ENCODE measurements around the gene RELT. TPM values are rescaled to one million over a fixed set of nuclear protein-coding genes. Genes with fewer than 3 reads are reported as not detected.

The RELT gene
- total and polyA plus RNA-seq, 2 of the 13 experiments (the other 11 are each of a cell fraction or from before 2014, with no cell fraction given), result 2.5 to 4.7 TPM

DNA sequence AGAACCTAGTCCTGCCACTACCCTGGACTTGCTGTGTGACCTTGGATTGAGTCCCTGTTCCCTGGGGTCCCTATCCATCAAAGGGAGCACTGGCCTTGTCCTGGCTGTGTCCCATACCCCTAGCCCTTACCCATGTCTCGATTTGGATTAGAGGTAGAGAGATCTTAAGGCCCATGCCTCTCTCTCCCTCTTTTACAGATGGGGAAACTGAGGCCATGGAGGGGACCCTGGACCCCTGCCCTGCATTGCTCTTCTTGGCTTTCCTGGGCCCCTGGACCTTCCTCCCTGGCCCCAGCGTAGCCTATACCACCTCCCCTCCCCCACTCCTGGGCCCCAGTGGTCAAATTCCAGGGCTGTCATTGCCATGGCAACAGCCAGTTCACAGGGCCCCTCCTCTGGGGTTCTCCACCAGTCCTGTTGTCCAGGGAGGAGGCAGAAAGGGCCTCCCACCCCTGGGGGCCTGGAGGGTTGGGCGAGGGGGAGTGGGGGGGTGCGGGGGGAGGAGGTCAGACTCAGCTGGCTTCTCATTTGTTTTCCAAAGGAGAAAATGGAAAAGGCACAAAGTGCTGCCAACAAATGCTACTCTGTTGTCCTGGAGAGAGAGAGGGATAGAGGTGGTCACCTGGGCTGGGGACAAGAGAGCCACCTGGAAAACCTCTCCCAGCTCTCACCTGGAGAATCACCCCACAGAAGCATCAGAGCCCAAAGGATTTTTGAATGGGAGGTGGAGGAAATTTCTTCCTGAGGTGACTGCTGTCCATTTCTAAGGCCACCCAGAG lies 44.9 kb upstream of the RELT start (continued):
- no peak for TF ChIP-seq ARID3A (IDR thresholded peaks at IDR 0.05; ENCODE audit: low read depth, low read length)
- TF ChIP-seq ZNF138 (CRISPR knock-in tag; IDR thresholded peaks at IDR 0.05; ENCODE audit: low read depth), result no peak
- no peak for TF ChIP-seq CAMTA2 (CRISPR knock-in tag; IDR thresholded peaks at IDR 0.05; ENCODE audit: borderline replicate concordance)
- no peak for TF ChIP-seq BCL6 (CRISPR knock-in tag; IDR thresholded peaks at IDR 0.05)
- TF ChIP-seq SOX5 (CRISPR knock-in tag; IDR thresholded peaks at IDR 0.05; ENCODE audit: borderline replicate concordance), result peak; percentile 59; the same call in 1 of the 2 replicates
- no peak for TF ChIP-seq ZUFSP (CRISPR knock-in tag; IDR thresholded peaks at IDR 0.05; ENCODE audit: borderline replicate concordance)
- peak in 1 of 2 experiments; percentile 66; a peak in 2 of 4 replicates for TF ChIP-seq REST (IDR thresholded peaks at IDR 0.05; ENCODE audit: borderline replicate concordance in 1 of 2, low read depth in 1 of 2, low read length in 2 of 2)
- TF ChIP-seq DNMT3B (CRISPR knock-in tag; conservative IDR thresholded peaks at IDR 0.05), result no peak
- TF ChIP-seq, protein P1, sequence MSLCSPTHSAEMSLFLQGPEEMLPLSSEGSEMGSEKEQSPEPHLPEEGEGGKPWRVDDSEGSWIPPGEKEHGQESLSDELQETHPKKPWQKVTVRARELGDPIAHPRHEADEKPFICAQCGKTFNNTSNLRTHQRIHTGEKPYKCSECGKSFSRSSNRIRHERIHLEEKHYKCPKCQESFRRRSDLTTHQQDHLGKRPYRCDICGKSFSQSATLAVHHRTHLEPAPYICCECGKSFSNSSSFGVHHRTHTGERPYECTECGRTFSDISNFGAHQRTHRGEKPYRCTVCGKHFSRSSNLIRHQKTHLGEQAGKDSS (CRISPR knock-in tag; IDR thresholded peaks at IDR 0.05; ENCODE audit: borderline replicate concordance, low read depth), result no peak
- peak; percentile 53; the same call in 1 of the 2 replicates for TF ChIP-seq ZSCAN31 (CRISPR knock-in tag; IDR thresholded peaks at IDR 0.05; ENCODE audit: low read depth)
- no peak for TF ChIP-seq ONECUT2 (CRISPR knock-in tag; IDR thresholded peaks at IDR 0.05)
- TF ChIP-seq SRY (CRISPR knock-in tag; IDR thresholded peaks at IDR 0.05), result no peak
- no peak for TF ChIP-seq ZNF749 (CRISPR knock-in tag; IDR thresholded peaks at IDR 0.05; ENCODE audit: borderline replicate concordance)
- TF ChIP-seq ZNF263 (CRISPR knock-in tag; IDR thresholded peaks at IDR 0.05), result peak; percentile 92
- TF ChIP-seq ZNF777 (CRISPR knock-in tag; IDR thresholded peaks at IDR 0.05), result no peak
